AG04450 (cell line): ENCODE data around the gene HDHD5. TPM values are rescaled to one million over a fixed set of nuclear protein-coding genes. Genes with fewer than 3 reads are reported as not detected.

ENCODE experiments used
- CTCF ChIA-PET: fragments of 300-600, 350-600 bp; formaldehyde crosslinking; extraction: SDS; loops from one replicate; lab custom pipeline; 2022; ENCODE audit warnings: antibody characterized with exemption, inconsistent platforms; lab: Charles Lee
- POLR2A ChIA-PET: fragments of 350-600 bp; formaldehyde crosslinking; extraction: SDS; loops from one replicate; lab custom pipeline; 2021; ENCODE audit warnings: antibody characterized with exemption, inconsistent platforms; lab: Yijun Ruan, JAX
- DNase-seq: peaks from one replicate; pipeline ENCODE4 v3.0.0-alpha.2; 2011; ENCODE audit warnings: low read depth, low spot score
- H3K27ac ChIP-seq: one replicate; pipeline ENCODE4 v1.5.1; 2012; ENCODE audit warnings: low read depth, low read length, control low read depth
- H3K27me3 ChIP-seq: one replicate; pipeline ENCODE4 v1.6.0; 2012; ENCODE audit warnings: low read length; ENCODE audit not compliant: control insufficient read depth, insufficient read depth
- H3K4me3 ChIP-seq: 2 replicates; pipeline ENCODE4 v1.5.1; 2011; ENCODE audit warnings: mild to moderate bottlenecking, low read depth, low read length, control low read depth
- H3K9me3 ChIP-seq: 2 replicates; pipeline ENCODE4 v1.5.1; 2012; ENCODE audit warnings: low read length; ENCODE audit not compliant: control insufficient read depth, insufficient read depth
- CTCF ChIP-seq: IDR thresholded peaks from 2 replicates; pipeline ENCODE4 v1.5.1; 2011; ENCODE audit warnings: low read depth, low read length, control low read depth, inconsistent platforms
- polyA plus RNA-seq: library from polyadenylated mRNA; depleted of rRNA; stranded (reverse); fragments of >200 nt; gene quantifications from 2 replicates; pipeline ENCODE4 v1.2.3, GENCODE V29; 2011

The HDHD5 gene
- polyA plus RNA-seq, 1 experiment, result 14.4 TPM

- H3K27me3 ChIP-seq, result no peaks in the 10 kb centered on the region
- CTCF ChIA-PET, result interaction anchor here (4.3 kb wide), 1 partner anchor 27 kb away, joined by 25 read pairs; no protein-coding TSS in a partner anchor
- H3K27ac ChIP-seq, result no peak overlapping the region
- POLR2A ChIA-PET, result no interaction called here
- TF ChIP-seq CTCF, result no peak
- H3K4me3 ChIP-seq, result no peak overlapping the region
- no peaks in the 10 kb centered on the region; the same call in 1 of the 2 replicates for H3K9me3 ChIP-seq
- DNase-seq, result no peak
Observed at GRCh38 chr22:17198170-17199002, 39.3 kb upstream of the HDHD5 start.

- no peak for DNase-seq
- no peak overlapping the region for H3K27ac ChIP-seq
- H3K9me3 ChIP-seq, result no peaks in the 10 kb centered on the region; the same call in 1 of the 2 replicates
- no peak for TF ChIP-seq CTCF
- ChIA-PET CTCF (interaction anchor here (0.7 to 12.1 kb wide), 2 partner anchors 22 to 116 kb away, joined by 3 to 100 read pairs; no protein-coding TSS in a partner anchor), POLR2A (no interaction called here)
- H3K27me3 ChIP-seq, result no peaks in the 10 kb centered on the region
- no peak overlapping the region for H3K4me3 ChIP-seq
Observed at GRCh38 chr22:17194213-17194612, 35.1 kb upstream of the HDHD5 start.

GRCh38 chr22:17192186-17192585 is 33.1 kb upstream of the HDHD5 start:
- ChIA-PET POLR2A (interaction anchor here (0.6 kb wide), 1 partner anchor 188 kb away, joined by 4 read pairs; no protein-coding TSS in a partner anchor), CTCF (interaction anchor here (12.1 kb wide), 1 partner anchor 20 kb away, joined by 100 read pairs; no protein-coding TSS in a partner anchor)
- Histone ChIP-seq H3K27me3 (no peaks in the 10 kb centered on the region), H3K4me3 (no peak overlapping the region), H3K9me3 (no peaks in the 10 kb centered on the region), H3K27ac (no peak overlapping the region)
- no peak for DNase-seq
- no peak for TF ChIP-seq CTCF

GRCh38 chr22:17191163-17191784 is 32.2 kb upstream of the HDHD5 start:
- no peak for DNase-seq
- Histone ChIP-seq H3K9me3 (no peaks in the 10 kb centered on the region), H3K27me3 (no peaks in the 10 kb centered on the region), H3K4me3 (no peak overlapping the region), H3K27ac (no peak overlapping the region)
- TF ChIP-seq CTCF, result no peak
- POLR2A ChIA-PET, result interaction anchor here (0.6 kb wide), 1 partner anchor 959 kb away, joined by 11 read pairs; the partner anchor contains the start of gene USP18
- CTCF ChIA-PET, result interaction anchor here (12.1 kb wide), 1 partner anchor 19 kb away, joined by 100 read pairs; no protein-coding TSS in a partner anchor
